Neutrophil (primary cell): ENCODE measurements around the gene HSF5.

ENCODE experiments used
- H3K27ac ChIP-seq: fragments of 200-600 bp; sonication (generic); 2 replicates; pipeline ENCODE4 v1.5.1; 2016; ENCODE audit warnings: mild to moderate bottlenecking, moderate library complexity
- H3K27me3 ChIP-seq: fragments of 200-600 bp; sonication (generic); 2 replicates; pipeline ENCODE4 v1.6.0; 2016; ENCODE audit warnings: mild to moderate bottlenecking
- H3K36me3 ChIP-seq: fragments of 200-600 bp; sonication (generic); 2 replicates; pipeline ENCODE4 v1.5.1; 2017
- H3K4me1 ChIP-seq, 2 experiments: fragments of 200-600 bp in 1 of 2; sonication (generic) in 1 of 2; 1 replicate in 1 of 2; 2 replicates in 1 of 2; pipeline versions ENCODE4 v1.5.1 to v1.6.1; 2013 to 2016; ENCODE audit warnings: low read depth in 1 of 2, low read length in 1 of 2, mild to moderate bottlenecking in 1 of 2, moderate library complexity in 1 of 2; ENCODE audit not compliant: control insufficient read depth in 1 of 2, insufficient read depth in 1 of 2
- H3K4me3 ChIP-seq, 2 experiments: fragments of 200-600 bp in 1 of 2; sonication (generic) in 1 of 2; 1 replicate in 1 of 2; 2 replicates in 1 of 2; pipeline ENCODE4 v1.5.1; 2013 to 2016; ENCODE audit warnings: low read depth in 1 of 2, low read length in 1 of 2, mild to moderate bottlenecking in 1 of 2, moderate library complexity in 1 of 2
- H3K9me3 ChIP-seq: fragments of 200-600 bp; sonication (generic); 2 replicates; pipeline ENCODE4 v1.5.1; 2016
- CTCF ChIP-seq: fragments of 200-600 bp; sonication (generic); IDR thresholded peaks from 2 replicates; pipeline ENCODE4 v1.5.1; 2016; ENCODE audit warnings: antibody characterized with exemption

HSF5 gene

DNA sequence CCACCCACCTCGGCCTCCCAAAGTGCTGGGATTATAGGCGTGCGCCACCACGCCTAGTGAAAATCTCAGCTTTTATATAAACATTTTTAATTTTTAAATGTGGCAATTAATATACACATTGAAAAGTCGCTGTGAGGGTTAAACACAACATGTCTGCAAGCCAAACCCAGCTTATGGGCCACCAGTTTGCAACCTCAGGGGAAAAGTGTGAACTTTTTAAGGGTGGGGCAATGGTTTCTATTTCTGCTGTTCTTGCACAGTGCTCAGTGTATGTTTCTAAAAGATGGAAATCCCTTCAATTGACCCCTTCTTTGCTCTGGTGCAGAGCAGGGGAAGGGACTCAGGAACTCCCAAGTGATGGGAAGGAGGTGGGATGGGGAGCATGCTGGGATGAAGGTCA, 117.9 kb downstream of the HSF5 start:
- no peak for TF ChIP-seq CTCF
- Histone ChIP-seq H3K4me1 (peaks cover 4 to 5% of the 10 kb centered on the region in 2 experiments), H3K4me3 (no peak overlapping the region)

More for the DNA sequence above, 117.9 kb downstream of the HSF5 start:
- no peak overlapping the region for H3K27ac ChIP-seq
- no peaks in the 10 kb centered on the region for H3K9me3 ChIP-seq
- H3K27me3 ChIP-seq, result no peaks in the 10 kb centered on the region
- H3K36me3 ChIP-seq, result no peaks in the 10 kb centered on the region
